Stomach (tissue), 4 donors: Measurements from ENCODE around the gene C1QTNF7.

Experiments
- POLR2A ChIP-seq, 4 donors: fragments of 450-650 bp; IDR thresholded peaks; one replicate each; pipeline ENCODE4 v1.6.1; 2016; ENCODE audit warnings: antibody characterized with exemption in 4 of 4, control low read depth in 2 of 4, mild to moderate bottlenecking in 1 of 4, moderate library complexity in 1 of 4
- POLR2AphosphoS5 ChIP-seq, 3 donors: sonication (generic); formaldehyde crosslinking; IDR thresholded peaks; one replicate each; pipeline ENCODE4 v1.6.1; 2016; ENCODE audit warnings: antibody characterized with exemption in 3 of 3
- TF ChIP-seq, protein P1 (sequence below), 7 experiments: fragments of 450-650 bp in 4 of 7; fragments of 200-600 bp in 3 of 7; sonication (generic) in 3 of 7; IDR thresholded peaks; one replicate each; pipeline ENCODE4 v1.5.1; 2016 to 2019; ENCODE audit warnings: antibody characterized with exemption in 7 of 7, control low read depth in 2 of 7, mild to moderate bottlenecking in 1 of 7

DNA sequence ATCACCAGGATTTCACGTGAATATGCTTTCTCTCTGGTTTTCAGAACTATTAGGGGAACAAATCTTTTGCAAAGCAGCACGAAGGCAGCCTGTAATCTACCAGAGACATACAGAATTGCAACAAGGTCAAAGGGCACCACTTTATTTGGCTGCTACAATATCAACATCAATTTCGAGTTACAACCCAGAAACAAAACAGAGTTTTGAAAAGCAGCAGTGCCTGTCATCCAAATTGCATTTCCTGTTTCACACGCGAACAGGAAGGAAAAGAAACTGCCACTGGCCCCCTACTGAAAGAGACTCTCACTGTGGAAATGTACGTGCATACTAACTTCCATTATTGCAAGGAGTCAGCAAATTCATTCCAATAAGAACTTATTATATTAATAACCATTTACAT, 17.1 kb upstream of the C1QTNF7 start:
- TF ChIP-seq, protein P1, sequence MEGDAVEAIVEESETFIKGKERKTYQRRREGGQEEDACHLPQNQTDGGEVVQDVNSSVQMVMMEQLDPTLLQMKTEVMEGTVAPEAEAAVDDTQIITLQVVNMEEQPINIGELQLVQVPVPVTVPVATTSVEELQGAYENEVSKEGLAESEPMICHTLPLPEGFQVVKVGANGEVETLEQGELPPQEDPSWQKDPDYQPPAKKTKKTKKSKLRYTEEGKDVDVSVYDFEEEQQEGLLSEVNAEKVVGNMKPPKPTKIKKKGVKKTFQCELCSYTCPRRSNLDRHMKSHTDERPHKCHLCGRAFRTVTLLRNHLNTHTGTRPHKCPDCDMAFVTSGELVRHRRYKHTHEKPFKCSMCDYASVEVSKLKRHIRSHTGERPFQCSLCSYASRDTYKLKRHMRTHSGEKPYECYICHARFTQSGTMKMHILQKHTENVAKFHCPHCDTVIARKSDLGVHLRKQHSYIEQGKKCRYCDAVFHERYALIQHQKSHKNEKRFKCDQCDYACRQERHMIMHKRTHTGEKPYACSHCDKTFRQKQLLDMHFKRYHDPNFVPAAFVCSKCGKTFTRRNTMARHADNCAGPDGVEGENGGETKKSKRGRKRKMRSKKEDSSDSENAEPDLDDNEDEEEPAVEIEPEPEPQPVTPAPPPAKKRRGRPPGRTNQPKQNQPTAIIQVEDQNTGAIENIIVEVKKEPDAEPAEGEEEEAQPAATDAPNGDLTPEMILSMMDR (IDR thresholded peaks at IDR 0.05): no peak
- TF ChIP-seq POLR2AphosphoS5 (IDR thresholded peaks at IDR 0.05) (no peak), POLR2A (IDR thresholded peaks at IDR 0.05) (no peak)
